Endodermal cell (in vitro differentiated cells): ENCODE results near the gene AKAP11. TPM values are rescaled to one million over a fixed set of nuclear protein-coding genes. Genes with fewer than 3 reads are reported as not detected.
"Not testable (repeated sequence)": the region's sequence is repeated elsewhere in the genome, so short reads cannot be mapped to it uniquely, and the experiment has no call there.

Source experiments
- DNase-seq: peaks from one replicate; pipeline ENCODE4 v3.0.0-alpha.2; 2017
- H3K27ac ChIP-seq: 2 replicates; pipeline ENCODE4 v1.5.1; 2013; ENCODE audit warnings: mild to moderate bottlenecking, low read depth, low read length, moderate library complexity
- H3K27me3 ChIP-seq: 2 replicates; pipeline ENCODE4 v1.6.1; 2013; ENCODE audit warnings: mild to moderate bottlenecking, low read length, moderate library complexity; ENCODE audit not compliant: insufficient read depth, control insufficient read depth, poor library complexity, severe bottlenecking
- H3K36me3 ChIP-seq: 2 replicates; pipeline ENCODE4 v1.7.0; 2013; ENCODE audit warnings: mild to moderate bottlenecking, low read length, moderate library complexity; ENCODE audit not compliant: control insufficient read depth, insufficient read depth
- H3K4me1 ChIP-seq: one replicate; pipeline ENCODE4 v1.7.0; 2013; ENCODE audit warnings: low read length; ENCODE audit not compliant: control insufficient read depth, insufficient read depth
- H3K4me3 ChIP-seq: 2 replicates; pipeline ENCODE4 v1.5.1; 2013; ENCODE audit warnings: mild to moderate bottlenecking, low read length, moderate library complexity
- H3K9ac ChIP-seq: 2 replicates; pipeline ENCODE4 v1.6.1; 2013; ENCODE audit warnings: mild to moderate bottlenecking, low read length, moderate library complexity; ENCODE audit not compliant: poor library complexity, severe bottlenecking; ENCODE audit errors: extremely low read depth
- H3K9me3 ChIP-seq: 2 replicates; pipeline ENCODE4 v1.6.1; 2013; ENCODE audit warnings: mild to moderate bottlenecking, low read length, moderate library complexity; ENCODE audit not compliant: control insufficient read depth
- H3K27ac Mint-ChIP-seq: 2 replicates; pipeline ENCODE4 v1.8.0; 2020; ENCODE audit warnings: mixed read lengths
- H3K27me3 Mint-ChIP-seq: 2 replicates; pipeline ENCODE4 v1.8.0; 2021; ENCODE audit warnings: mild to moderate bottlenecking, mixed read lengths; ENCODE audit not compliant: insufficient read depth
- H3K36me3 Mint-ChIP-seq: 2 replicates; pipeline ENCODE4 v1.8.0; 2020; ENCODE audit warnings: low read depth, mixed read lengths
- H3K4me1 Mint-ChIP-seq: 2 replicates; pipeline ENCODE4 v1.8.0; 2020; ENCODE audit warnings: mixed read lengths
- H3K4me3 Mint-ChIP-seq: 2 replicates; pipeline ENCODE4 v1.8.0; 2020; ENCODE audit warnings: mild to moderate bottlenecking, moderate library complexity, mixed read lengths
- H3K9me3 Mint-ChIP-seq: 2 replicates; pipeline ENCODE4 v1.8.0; 2020; ENCODE audit warnings: mild to moderate bottlenecking, mixed read lengths
- WGBS, 2 experiments: methylation state at CpG; one replicate each; pipeline versions ENCODE4 v1.1.5 to v1.1.7; 2013; ENCODE audit warnings: missing lambda C conversion rate in 2 of 2, mixed read lengths in 1 of 2; ENCODE audit not compliant: insufficient coverage in 1 of 2, insufficient read length in 1 of 2; 5-methylcytosine and 5-hydroxymethylcytosine counted together
- total RNA-seq, 2 donors: library from RNA; stranded (reverse); fragmentation: NEBNext Ultra II Directional in 1 of 2; extraction: Animal tissue kit (Norgen Biotek cat#: 25700) in 1 of 2; gene quantifications; 2 replicates in 1 of 2; 3 replicates in 1 of 2; pipeline ENCODE4 v1.2.1, GENCODE V29; 2021
- TF ChIP-seq, protein P1 (sequence below): fragments of 200-600 bp; sonication (generic); conservative IDR thresholded peaks from 2 replicates; pipeline ENCODE4 v1.5.0; 2021; ENCODE audit warnings: antibody characterized with exemption, mild to moderate bottlenecking

AKAP11 gene
- total RNA-seq, 2 donors from 2014 or later: 16.9 to 17.6 TPM

DNA sequence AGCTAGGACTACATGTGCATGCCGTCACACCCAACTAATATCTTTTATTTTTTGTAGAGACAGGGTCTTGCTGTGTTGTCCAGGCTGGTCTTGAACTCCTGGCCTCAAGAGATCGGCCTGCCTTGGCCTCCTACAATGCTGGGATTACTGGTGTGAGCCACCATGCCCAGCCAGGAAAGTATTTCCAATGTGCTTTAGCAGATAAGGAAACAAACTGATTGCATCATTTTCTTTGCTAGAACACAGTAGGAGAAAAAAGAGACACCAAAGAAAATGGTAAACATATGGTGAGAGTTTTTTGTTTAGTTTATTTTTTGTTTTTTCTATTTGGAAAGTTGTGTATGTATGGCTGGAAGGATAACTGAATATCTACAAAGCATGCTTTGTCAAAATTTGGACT lies 46.9 kb upstream of the AKAP11 start:
- DNase-seq: no peak
- Histone ChIP-seq H3K27ac (no peak overlapping the region), H3K4me1 (no peaks in the 10 kb centered on the region), H3K9me3 (no peaks in the 10 kb centered on the region), H3K36me3 (peaks cover 21% of the 10 kb centered on the region), H3K27me3 (no peaks in the 10 kb centered on the region), H3K9ac (no peak overlapping the region), H3K4me3 (no peak overlapping the region)
- peaks cover 12% of the 10 kb centered on the region for H3K36me3 Mint-ChIP-seq
- WGBS, 2 experiments: 97 to 100% methylated on average over 1 to 2 of the region's 2 CpGs
- no peak overlapping the region for H3K4me3 Mint-ChIP-seq
- no peaks in the 10 kb centered on the region for H3K27me3 Mint-ChIP-seq
- no peaks in the 10 kb centered on the region for H3K9me3 Mint-ChIP-seq
- peaks cover 3% of the 10 kb centered on the region for H3K4me1 Mint-ChIP-seq
- H3K27ac Mint-ChIP-seq: no peak overlapping the region
- TF ChIP-seq, protein P1, sequence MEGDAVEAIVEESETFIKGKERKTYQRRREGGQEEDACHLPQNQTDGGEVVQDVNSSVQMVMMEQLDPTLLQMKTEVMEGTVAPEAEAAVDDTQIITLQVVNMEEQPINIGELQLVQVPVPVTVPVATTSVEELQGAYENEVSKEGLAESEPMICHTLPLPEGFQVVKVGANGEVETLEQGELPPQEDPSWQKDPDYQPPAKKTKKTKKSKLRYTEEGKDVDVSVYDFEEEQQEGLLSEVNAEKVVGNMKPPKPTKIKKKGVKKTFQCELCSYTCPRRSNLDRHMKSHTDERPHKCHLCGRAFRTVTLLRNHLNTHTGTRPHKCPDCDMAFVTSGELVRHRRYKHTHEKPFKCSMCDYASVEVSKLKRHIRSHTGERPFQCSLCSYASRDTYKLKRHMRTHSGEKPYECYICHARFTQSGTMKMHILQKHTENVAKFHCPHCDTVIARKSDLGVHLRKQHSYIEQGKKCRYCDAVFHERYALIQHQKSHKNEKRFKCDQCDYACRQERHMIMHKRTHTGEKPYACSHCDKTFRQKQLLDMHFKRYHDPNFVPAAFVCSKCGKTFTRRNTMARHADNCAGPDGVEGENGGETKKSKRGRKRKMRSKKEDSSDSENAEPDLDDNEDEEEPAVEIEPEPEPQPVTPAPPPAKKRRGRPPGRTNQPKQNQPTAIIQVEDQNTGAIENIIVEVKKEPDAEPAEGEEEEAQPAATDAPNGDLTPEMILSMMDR: no peak

DNA sequence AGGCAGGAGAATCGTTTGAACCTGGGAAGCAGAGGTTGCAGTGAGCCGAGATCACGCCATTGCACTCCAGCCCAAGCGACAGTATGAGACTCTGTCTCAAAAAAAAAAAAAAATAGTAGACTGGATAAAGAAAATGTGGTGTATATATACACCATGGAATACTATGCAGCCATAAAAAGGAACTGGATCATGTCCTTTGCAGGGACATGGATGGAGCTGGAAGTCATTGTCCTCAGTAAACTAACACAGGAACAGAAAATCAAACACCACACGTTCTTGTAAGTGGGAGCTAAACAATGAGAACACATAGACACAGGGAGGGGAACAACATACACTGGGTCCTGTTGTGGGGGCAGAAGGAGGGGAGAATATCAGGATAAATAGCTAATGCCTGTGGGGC lies 45.2 kb upstream of the AKAP11 start:
- H3K4me1 ChIP-seq, H3K27me3 Mint-ChIP-seq, DNase-seq, H3K9ac ChIP-seq, H3K9me3 ChIP-seq, H3K36me3 ChIP-seq, H3K4me1 Mint-ChIP-seq, H3K4me3 ChIP-seq, H3K27ac ChIP-seq, H3K27me3 ChIP-seq, H3K27ac Mint-ChIP-seq, H3K4me3 Mint-ChIP-seq, H3K9me3 Mint-ChIP-seq: not testable (repeated sequence)
- H3K36me3 Mint-ChIP-seq: peaks cover 12% of the 10 kb centered on the region
- 90 to 96% methylated on average over 4 to 5 of the region's 5 CpGs for WGBS, 2 experiments

DNA sequence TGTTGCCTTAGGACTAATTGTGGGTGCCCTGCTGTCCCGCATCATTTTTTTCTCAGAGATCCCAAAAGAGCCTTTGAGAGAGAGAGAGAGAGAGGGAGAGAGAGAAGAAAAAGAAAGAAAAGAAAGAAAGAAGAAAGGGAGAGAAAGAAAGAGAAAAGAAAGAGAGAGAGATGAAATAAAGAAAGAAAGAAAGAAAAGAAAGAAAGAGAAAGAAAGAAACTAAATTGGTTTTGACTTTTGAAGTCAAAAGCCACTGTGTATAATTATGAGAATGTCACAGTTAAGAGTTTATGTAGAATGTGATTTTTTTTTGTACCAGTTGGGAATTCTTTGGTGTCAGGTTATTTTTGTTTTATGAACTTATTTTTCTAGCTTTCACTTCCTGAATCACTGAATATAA lies 43.4 kb upstream of the AKAP11 start:
- TF ChIP-seq, protein P1: no peak
- no peaks in the 10 kb centered on the region for H3K27me3 Mint-ChIP-seq
- no peak overlapping the region for H3K4me3 Mint-ChIP-seq
- H3K27me3 ChIP-seq: no peaks in the 10 kb centered on the region
- H3K36me3 Mint-ChIP-seq: peaks cover 12% of the 10 kb centered on the region
- no peaks in the 10 kb centered on the region for H3K9me3 Mint-ChIP-seq
- no peaks in the 10 kb centered on the region for H3K9me3 ChIP-seq
- H3K9ac ChIP-seq: no peak overlapping the region
- WGBS, 2 experiments: 94 to 100% methylated on average over 1 of the region's 1 CpG
- H3K27ac Mint-ChIP-seq: no peak overlapping the region
- H3K4me1 ChIP-seq: no peaks in the 10 kb centered on the region
- no peak overlapping the region for H3K27ac ChIP-seq
- H3K4me1 Mint-ChIP-seq: no peaks in the 10 kb centered on the region
- peaks cover 9% of the 10 kb centered on the region for H3K36me3 ChIP-seq
- no peak overlapping the region for H3K4me3 ChIP-seq
- no peak for DNase-seq

DNA sequence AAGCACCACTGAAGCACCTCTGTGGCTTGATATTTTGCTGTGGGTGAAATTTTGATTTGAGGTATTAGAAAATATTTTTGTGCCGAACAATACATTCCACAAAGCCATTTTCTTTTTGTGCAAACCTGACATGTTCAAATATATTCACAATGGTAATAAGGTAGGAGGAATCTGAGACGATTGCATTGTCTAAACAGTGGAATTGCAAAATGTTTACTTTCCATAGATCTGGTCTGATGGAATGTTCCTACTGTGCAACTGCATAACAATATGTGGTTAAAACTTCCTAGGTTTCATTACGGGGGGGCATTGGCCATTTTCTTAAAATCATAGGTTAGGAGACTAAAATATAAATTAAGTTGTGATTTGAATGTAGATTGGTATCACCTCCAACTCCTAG lies 42.7 kb upstream of the AKAP11 start:
- Mint-ChIP-seq H3K9me3 (no peaks in the 10 kb centered on the region), H3K36me3 (peaks cover 12% of the 10 kb centered on the region), H3K4me3 (no peak overlapping the region), H3K27ac (no peak overlapping the region), H3K27me3 (no peaks in the 10 kb centered on the region), H3K4me1 (no peaks in the 10 kb centered on the region)
- 95 to 97% methylated on average over 2 of the region's 3 CpGs for WGBS, 2 experiments
- peaks cover 9% of the 10 kb centered on the region for H3K36me3 ChIP-seq
- H3K4me1 ChIP-seq: no peaks in the 10 kb centered on the region
- no peak overlapping the region for H3K9ac ChIP-seq
- H3K4me3 ChIP-seq: no peak overlapping the region
- TF ChIP-seq, protein P1: no peak
- no peaks in the 10 kb centered on the region for H3K27me3 ChIP-seq
- DNase-seq: no peak
- no peak overlapping the region for H3K27ac ChIP-seq
- H3K9me3 ChIP-seq: no peaks in the 10 kb centered on the region
